ENCODE measurements around the gene PCNA. TPM values are rescaled to one million over a fixed set of nuclear protein-coding genes. Genes with fewer than 3 reads are reported as not detected.

The PCNA gene
- total RNA-seq, 1 experiment from 2014 or later = 274 TPM

GRCh38 chr20:5122873-5123260 is 3.1 kb upstream of the PCNA start:
- no peaks in the 10 kb centered on the region for H3K79me1 ChIP-seq (ENCODE audit: insufficient read depth, low read depth, low read length, poor library complexity, severe bottlenecking)
- no peaks in the 10 kb centered on the region for H3K4me1 ChIP-seq (ENCODE audit: insufficient read depth, low read length)
- H3K9me3 Mint-ChIP-seq = no peaks in the 10 kb centered on the region; a peak in 1 of 5 replicates
- no peak overlapping the region for H2BK12ac ChIP-seq (ENCODE audit: insufficient read length, low read depth, low read length)
- H4K20me1 ChIP-seq (ENCODE audit: control insufficient read depth, insufficient read depth, insufficient read length) = no peaks in the 10 kb centered on the region
- H3K79me2 ChIP-seq (ENCODE audit: insufficient read depth, low read length) = peaks cover 14% of the 10 kb centered on the region; the same call in 1 of the 2 replicates
- TF ChIP-seq CTCF (conservative IDR thresholded peaks at IDR 0.05) = no peak
- H3K23ac ChIP-seq (ENCODE audit: insufficient read length, low read depth, low read length) = no peak overlapping the region
- H2BK5ac ChIP-seq (ENCODE audit: insufficient read length, low read length) = no peak overlapping the region
- H2BK15ac ChIP-seq (ENCODE audit: low read depth, low read length) = no peak overlapping the region
- no peak overlapping the region for H3K4me2 ChIP-seq (ENCODE audit: insufficient read depth, insufficient read length, low read length)
- no peaks in the 10 kb centered on the region for H3K27me3 Mint-ChIP-seq (ENCODE audit: low read depth)
- no peak overlapping the region for H3K27ac ChIP-seq (ENCODE audit: insufficient read length, low read depth, low read length)
- no peak overlapping the region for H3K27ac Mint-ChIP-seq
- no peak overlapping the region for H3K56ac ChIP-seq (ENCODE audit: insufficient read length, low read depth, low read length)
- no peak for DNase-seq
- no peak overlapping the region for H2BK20ac ChIP-seq (ENCODE audit: low read depth, low read length, poor library complexity, severe bottlenecking)
- no peak overlapping the region for H4K5ac ChIP-seq (ENCODE audit: insufficient read length, low read depth, low read length)
- no peaks in the 10 kb centered on the region for H3K27me3 ChIP-seq (ENCODE audit: insufficient read depth, low read length)
- peaks cover 22 to 23% of the 10 kb centered on the region in 2 experiments for H3K4me1 Mint-ChIP-seq
- H3K36me3 Mint-ChIP-seq (ENCODE audit: insufficient read depth in 1 of 3, low read depth in 3 of 3) = peaks cover 12 to 14% (median 13%) of the 10 kb centered on the region in 3 experiments
- no peak overlapping the region for H3K18ac ChIP-seq (ENCODE audit: insufficient read length, low read depth, low read length)
- H3K4ac ChIP-seq (ENCODE audit: low read depth, low read length) = no peak overlapping the region
- H3K9me3 ChIP-seq (ENCODE audit: control insufficient read depth, low read depth, low read length) = no peaks in the 10 kb centered on the region
- no peak overlapping the region for H4K91ac ChIP-seq (ENCODE audit: insufficient read length, low read depth, low read length)
- no peak overlapping the region for H2AK5ac ChIP-seq (ENCODE audit: insufficient read length, low read length)
- H4K8ac ChIP-seq (replicated peaks; ENCODE audit: insufficient read length, low read depth, low read length) = no peak overlapping the region
- H2BK120ac ChIP-seq (ENCODE audit: low read depth, low read length, poor library complexity, severe bottlenecking) = no peak overlapping the region
- WGBS (ENCODE audit: extremely low coverage, insufficient read length, low lambda C conversion rate) = no CpG with 5 or more reads among the region's 1 CpG
- no peak overlapping the region for H3K4me3 Mint-ChIP-seq
- H3T11ph ChIP-seq (ENCODE audit: low read length) = no peak overlapping the region
- H3K23me2 ChIP-seq (ENCODE audit: insufficient read length, low read depth, low read length, poor library complexity, severe bottlenecking) = peaks cover 11% of the 10 kb centered on the region
- H2AFZ ChIP-seq (ENCODE audit: low read length) = no peak overlapping the region
- H3K9ac ChIP-seq (ENCODE audit: extremely low read depth, insufficient read length, low read length) = no peak overlapping the region
- no peak overlapping the region for H3K14ac ChIP-seq (ENCODE audit: insufficient read depth, low read length)

Data from H9 (cell line).